H1 (cell line): ENCODE measurements around the gene URGCP. TPM values are rescaled to one million over a fixed set of nuclear protein-coding genes. Genes with fewer than 3 reads are reported as not detected.

ENCODE experiments used
- CTCF ChIA-PET: fragments of 300-600 bp; sonication (Branson Sonifier 250); formaldehyde crosslinking; loops from one replicate; lab custom pipeline; 2021; ENCODE audit not compliant: partially characterized antibody; lab: Charles Lee
- POLR2A ChIA-PET: fragments of 300-600 bp; sonication (Branson Sonifier 250); formaldehyde crosslinking; loops from one replicate; lab custom pipeline; 2021; ENCODE audit warnings: inconsistent platforms; ENCODE audit not compliant: partially characterized antibody; lab: Charles Lee
- DNase-seq, 2 experiments: peaks; one replicate each; pipeline versions ENCODE4 v3.0.0 to v3.0.0-alpha.2; 2010 to 2022; ENCODE audit warnings: low spot score in 2 of 2, low read depth in 1 of 2, mixed read lengths in 1 of 2
- FAIRE-seq: peaks from 2 replicates; lab custom pipeline; 2011; peaks lifted over from hg19 to GRCh38; lab: Jason Lieb, UNC
- H2AFZ ChIP-seq: 2 replicates; pipeline ENCODE4 v1.8.1; 2012; ENCODE audit warnings: low read length, inconsistent platforms
- H2AK5ac ChIP-seq: 2 replicates; pipeline ENCODE4 v1.6.1; 2013; ENCODE audit warnings: low read depth, low read length
- H2BK120ac ChIP-seq: replicated peaks from 2 replicates; pipeline ENCODE3; 2013; ENCODE audit warnings: low read depth, low read length, inconsistent platforms
- H2BK12ac ChIP-seq: 2 replicates; pipeline ENCODE4 v1.6.1; 2013; ENCODE audit warnings: low read depth, low read length
- H2BK15ac ChIP-seq: 2 replicates; pipeline ENCODE4 v1.6.1; 2013; ENCODE audit warnings: low read length
- H2BK20ac ChIP-seq: 2 replicates; pipeline ENCODE4 v1.6.1; 2013; ENCODE audit warnings: low read length
- H2BK5ac ChIP-seq: 2 replicates; pipeline ENCODE4 v1.6.1; 2013; ENCODE audit warnings: low read depth, low read length
- H3K14ac ChIP-seq: 2 replicates; pipeline ENCODE4 v1.6.1; 2013; ENCODE audit warnings: inconsistent platforms; ENCODE audit not compliant: insufficient read length
- H3K18ac ChIP-seq: 2 replicates; pipeline ENCODE4 v1.6.1; 2013; ENCODE audit warnings: low read length; ENCODE audit errors: extremely low read depth
- H3K23ac ChIP-seq: 2 replicates; pipeline ENCODE4 v1.6.1; 2013; ENCODE audit warnings: inconsistent platforms; ENCODE audit not compliant: insufficient read length
- H3K23me2 ChIP-seq: 2 replicates; pipeline ENCODE4 v1.6.1; 2013; ENCODE audit warnings: low read depth, low read length
- H3K27ac ChIP-seq: 2 replicates; pipeline ENCODE4 v1.6.1; 2011; ENCODE audit warnings: low read depth, low read length, inconsistent platforms
- H3K27me3 ChIP-seq, 4 experiments: replicated peaks in 1 of 4; 1 replicate in 1 of 4; 2 replicates in 3 of 4; pipeline versions ENCODE4 v1.6.1 to v1.8.1; 2011 to 2013; ENCODE audit warnings: low read length in 3 of 4, mild to moderate bottlenecking in 3 of 4, inconsistent platforms in 2 of 4, mixed read lengths in 2 of 4, moderate library complexity in 1 of 4; ENCODE audit not compliant: control insufficient read depth in 3 of 4, insufficient read depth in 3 of 4; ENCODE audit errors: extremely low read depth in 1 of 4
- H3K36me3 ChIP-seq, 4 experiments: 2 replicates each; pipeline versions ENCODE4 v1.6.1 to v1.8.1; 2011 to 2013; ENCODE audit warnings: mild to moderate bottlenecking in 4 of 4, low read length in 3 of 4, moderate library complexity in 2 of 4, control low read depth in 1 of 4, inconsistent platforms in 1 of 4; ENCODE audit not compliant: insufficient read depth in 4 of 4, control insufficient read depth in 2 of 4
- H3K4ac ChIP-seq: replicated peaks from 2 replicates; pipeline ENCODE3; 2013; ENCODE audit warnings: low read length, low read depth, mixed read lengths, inconsistent platforms; ENCODE audit not compliant: insufficient read length
- H3K4me1 ChIP-seq, 4 experiments: replicated peaks in 1 of 4; 1 replicate in 1 of 4; 2 replicates in 3 of 4; pipeline versions ENCODE4 v1.6.1 to v1.8.1; 2011 to 2013; ENCODE audit warnings: low read length in 3 of 4, inconsistent platforms in 2 of 4, mixed read lengths in 1 of 4; ENCODE audit not compliant: insufficient read depth in 4 of 4, control insufficient read depth in 3 of 4
- H3K4me2 ChIP-seq, 2 experiments: 2 replicates each; pipeline versions ENCODE4 v1.6.1 to v1.8.1; 2011 to 2013; ENCODE audit warnings: low read depth in 2 of 2, low read length in 2 of 2, control low read depth in 1 of 2, inconsistent platforms in 1 of 2, mild to moderate bottlenecking in 1 of 2; ENCODE audit not compliant: insufficient read depth in 1 of 2
- H3K4me3 ChIP-seq, 4 experiments: fragments of 200-600, 300-600 bp in 1 of 4; sonication (generic), shearing (Covaris generic), sonication (Bioruptor Twin) in 1 of 4; 2 replicates each; pipeline versions ENCODE4 v1.5.1 to v1.8.1; 2011 to 2016; ENCODE audit warnings: low read length in 4 of 4, low read depth in 3 of 4, control low read depth in 2 of 4, inconsistent platforms in 2 of 4, mild to moderate bottlenecking in 2 of 4, mixed read lengths in 1 of 4, moderate library complexity in 1 of 4; ENCODE audit not compliant: insufficient read depth in 2 of 4; ENCODE audit errors: extremely low read depth in 1 of 4
- H3K56ac ChIP-seq: replicated peaks from 2 replicates; pipeline ENCODE3; 2013; ENCODE audit warnings: low read depth, mild to moderate bottlenecking, mixed read lengths, low read length, inconsistent platforms; ENCODE audit not compliant: insufficient read length
- H3K79me1 ChIP-seq: 2 replicates; pipeline ENCODE4 v1.6.1; 2013; ENCODE audit warnings: low read depth, low read length, control low read depth
- H3K79me2 ChIP-seq, 2 experiments: 2 replicates each; pipeline versions ENCODE4 v1.6.1 to v1.8.1; 2012 to 2013; ENCODE audit warnings: low read length in 2 of 2, mild to moderate bottlenecking in 2 of 2, inconsistent platforms in 1 of 2; ENCODE audit not compliant: insufficient read depth in 2 of 2, control insufficient read depth in 1 of 2
- H3K9ac ChIP-seq, 4 experiments: replicated peaks in 1 of 4; 1 replicate in 1 of 4; 2 replicates in 3 of 4; pipeline versions ENCODE4 v1.6.1 to v1.8.1; 2011 to 2013; ENCODE audit warnings: low read depth in 3 of 4, low read length in 3 of 4, control low read depth in 2 of 4, mild to moderate bottlenecking in 2 of 4, moderate library complexity in 2 of 4, inconsistent platforms in 1 of 4; ENCODE audit errors: extremely low read depth in 1 of 4
- H3K9me3 ChIP-seq, 2 experiments: 2 replicates each; pipeline versions ENCODE4 v1.6.1 to v1.8.1; 2012 to 2013; ENCODE audit warnings: mild to moderate bottlenecking in 2 of 2, moderate library complexity in 2 of 2, control low read depth in 1 of 2, inconsistent platforms in 1 of 2, low read depth in 1 of 2, low read length in 1 of 2, mixed read lengths in 1 of 2; ENCODE audit not compliant: insufficient read depth in 2 of 2
- H4K20me1 ChIP-seq, 2 experiments: replicated peaks in 1 of 2; 2 replicates each; pipeline versions ENCODE3 to v1.8.1; 2011 to 2013; ENCODE audit warnings: inconsistent platforms in 2 of 2, low read length in 2 of 2, mild to moderate bottlenecking in 1 of 2; ENCODE audit not compliant: insufficient read depth in 2 of 2, control insufficient read depth in 1 of 2
- H4K5ac ChIP-seq: 2 replicates; pipeline ENCODE4 v1.6.1; 2013; ENCODE audit warnings: low read length, low read depth, mixed read lengths, inconsistent platforms; ENCODE audit not compliant: insufficient read length
- H4K8ac ChIP-seq: 2 replicates; pipeline ENCODE4 v1.8.0; 2013; ENCODE audit warnings: mild to moderate bottlenecking, moderate library complexity, low read length, inconsistent platforms; ENCODE audit not compliant: insufficient read depth; ENCODE audit errors: extremely low read depth
- H4K91ac ChIP-seq: replicated peaks from 2 replicates; pipeline ENCODE3; 2013; ENCODE audit warnings: low read length, mixed read lengths, inconsistent platforms; ENCODE audit not compliant: insufficient read length
- BCL11A ChIP-seq, 2 experiments: IDR thresholded peaks; one replicate each; pipeline ENCODE4 v1.6.1; 2011; ENCODE audit warnings: low read depth in 2 of 2, low read length in 2 of 2, mild to moderate bottlenecking in 2 of 2
- POLR2AphosphoS5 ChIP-seq: IDR thresholded peaks from 2 replicates; pipeline ENCODE4 v1.6.1; 2011; ENCODE audit warnings: low read depth, low read length
- RBBP5 ChIP-seq: IDR thresholded peaks from 2 replicates; pipeline ENCODE4 v1.7.1; 2012; ENCODE audit warnings: low read depth, mild to moderate bottlenecking, inconsistent platforms, low read length, moderate library complexity, borderline replicate concordance
- WGBS, 2 experiments: shearing (Covaris generic) in 1 of 2; methylation state at CpG; one replicate each; pipeline versions ENCODE4 v1.1.6 to v1.1.7; 2013 to 2015; ENCODE audit warnings: low lambda C conversion rate in 2 of 2, mixed read lengths in 2 of 2, inconsistent platforms in 1 of 2, low coverage in 1 of 2, missing lambda C conversion rate in 1 of 2; ENCODE audit not compliant: insufficient replicate concordance in 2 of 2, insufficient coverage in 1 of 2, insufficient read length in 1 of 2; ENCODE audit errors: extremely low coverage in 1 of 2, missing lambda C conversion rate in 1 of 2; 5-methylcytosine and 5-hydroxymethylcytosine counted together
- polyA plus RNA-seq, 7 experiments: library from polyadenylated mRNA; depleted of rRNA in 3 of 7; stranded (reverse) in 5 of 7; unstranded in 2 of 7; fragments of >200 nt in 5 of 7; fragments of 200-250 nt in 2 of 7; gene quantifications; 1 replicate in 5 of 7; 2 replicates in 1 of 7; 4 replicates in 1 of 7; pipeline versions ENCODE4 v1.2.1 to v1.2.3, GENCODE V29; 2011 to 2013; ENCODE audit warnings: missing spikeins in 2 of 7, mixed read lengths in 2 of 7
- total RNA-seq: library from RNA; stranded (reverse); fragmentation: NEBNext Ultra II Directional; extraction: Animal tissue kit (Norgen Biotek cat#: 25700); gene quantifications from 2 replicates; pipeline ENCODE4 v1.2.1, GENCODE V29; 2021

The URGCP gene
- total and polyA plus RNA-seq, 2 of the 8 experiments (the other 6 are each of a cell fraction or from before 2014, with no cell fraction given) = 9.0 to 18.7 TPM

DNA sequence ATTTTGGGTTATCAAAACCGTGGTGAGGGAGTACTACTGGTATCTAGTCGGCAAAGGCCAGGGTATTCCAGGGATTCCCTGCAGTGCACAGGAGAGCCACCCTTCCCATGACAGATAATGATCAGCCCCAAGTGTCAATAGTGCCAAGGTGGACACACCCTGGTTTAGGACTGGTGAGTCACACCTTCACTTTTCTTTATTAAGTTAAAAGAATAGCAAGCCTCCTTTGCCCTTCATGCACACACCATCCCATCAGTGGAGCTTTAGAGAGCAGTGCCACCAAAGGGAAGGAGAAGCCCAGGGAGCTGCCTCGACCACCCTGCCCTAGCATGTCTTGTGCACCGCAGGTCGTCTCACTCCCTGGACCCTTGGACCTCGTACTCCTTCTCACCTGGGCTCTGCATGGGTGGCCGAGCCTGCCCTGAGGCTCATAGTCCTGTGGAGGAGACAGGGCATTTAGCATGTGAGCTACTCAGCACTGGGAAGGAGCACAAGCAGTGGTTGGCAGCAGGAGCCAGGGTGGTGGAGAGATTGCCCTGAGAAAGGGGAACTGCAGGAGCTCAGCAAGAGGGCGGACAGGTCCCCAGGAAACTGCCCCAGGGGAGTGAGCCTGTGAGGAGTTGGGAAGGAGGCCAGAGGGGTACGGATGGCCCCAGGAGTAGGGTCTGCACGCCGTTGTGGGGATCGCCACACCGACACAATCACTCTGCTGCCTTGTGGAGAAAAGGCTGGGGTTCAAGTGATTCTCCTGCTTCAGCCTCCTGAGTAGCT, 37.2 kb upstream of the URGCP start:
- FAIRE-seq (no peak), DNase-seq (no peak)
- H3K23ac ChIP-seq = no peak overlapping the region
- no peak overlapping the region for H2AFZ ChIP-seq
- H3K27ac ChIP-seq = no peak overlapping the region
- H4K91ac ChIP-seq = no peak overlapping the region
- no peak overlapping the region for H2BK15ac ChIP-seq
- H3K9ac ChIP-seq = no peak overlapping the region
- H2BK5ac ChIP-seq = no peak overlapping the region
- H3K4me2 ChIP-seq = no peak overlapping the region
- H2BK120ac ChIP-seq = no peak overlapping the region
- no peak overlapping the region for H2BK12ac ChIP-seq
- H3K14ac ChIP-seq = no peak overlapping the region
- H4K20me1 ChIP-seq = no peaks in the 10 kb centered on the region
- 0 out of 2 replicates have a peak overlapping the region, but pooled peaks have one; percentile 15 for H2BK20ac ChIP-seq
- no peak overlapping the region for H4K5ac ChIP-seq
- no peaks in the 10 kb centered on the region for H3K23me2 ChIP-seq
- H3K36me3 ChIP-seq = no peaks in the 10 kb centered on the region
- POLR2A ChIA-PET = interaction anchor here (0.6 to 1.9 kb wide), 4 partner anchors 17 to 67 kb away, joined by 3 to 5 read pairs (median 4); no protein-coding TSS in a partner anchor
- CTCF ChIA-PET = interaction anchor here (0.6 to 4.4 kb wide), 19 partner anchors 11 to 951 kb away, joined by 3 to 28 read pairs (median 4); no protein-coding TSS in a partner anchor
- H3K79me1 ChIP-seq = no peaks in the 10 kb centered on the region
- H3K4me3 ChIP-seq = no peak overlapping the region
- no peak overlapping the region for H3K56ac ChIP-seq
- TF ChIP-seq RBBP5 (no peak), POLR2AphosphoS5 (no peak), BCL11A (IDR thresholded peaks at IDR 0.05; ENCODE audit: low read depth in 2 of 2, low read length in 2 of 2) (no peak)
- H3K4ac ChIP-seq = no peak overlapping the region
- no peaks in the 10 kb centered on the region for H3K79me2 ChIP-seq
- peaks cover 0 to 2% (median 0%) of the 10 kb centered on the region in 4 experiments; a peak in 1 of 7 replicates for H3K4me1 ChIP-seq
- no peak overlapping the region for H2AK5ac ChIP-seq
- no peak overlapping the region; the same call in 1 of the 2 replicates for H4K8ac ChIP-seq
- 94% methylated on average over 12 of the region's 13 CpGs; no CpG with 5 or more reads in 1 of the 2 experiments for WGBS, 2 experiments
- H3K27me3 ChIP-seq = no peaks in the 10 kb centered on the region; a peak in 1 of 7 replicates
- no peak overlapping the region for H3K18ac ChIP-seq
- no peaks in the 10 kb centered on the region for H3K9me3 ChIP-seq
